Measurements from ENCODE around the gene SLC15A4. TPM values are rescaled to one million over a fixed set of nuclear protein-coding genes. Genes with fewer than 3 reads are reported as not detected.

SLC15A4 gene
- total and polyA plus RNA-seq, 4 donors: 11.7 to 42.4 (median 31.9) TPM

GRCh38 chr12:128743916-128744315 lies 79.8 kb downstream of the SLC15A4 start:
- 66 to 67% methylated on average over 7 of the region's 7 CpGs for WGBS, 2 donors
- no peak for ATAC-seq (ENCODE audit: insufficient read depth, low FRiP score)
- Histone ChIP-seq H3K27me3 (ENCODE audit: control insufficient read depth in 3 of 3, insufficient read depth in 3 of 3, low read length in 2 of 3) (peaks cover 0 to 3% (median 0%) of the 10 kb centered on the region in 3 donors), H3K9me3 (ENCODE audit: control insufficient read depth in 4 of 4, insufficient read depth in 3 of 4, low read length in 3 of 4) (peaks cover 0 to 4% (median 2%) of the 10 kb centered on the region in 4 donors), H3K27ac (ENCODE audit: low read depth in 1 of 2, low read length in 1 of 2) (no peak overlapping the region), H3K4me3 (no peak overlapping the region), H3K9ac (ENCODE audit: insufficient read depth in 1 of 2, low read length in 2 of 2) (no peak overlapping the region), H3K36me3 (ENCODE audit: control insufficient read depth in 4 of 4, insufficient read depth in 4 of 4, low read length in 4 of 4) (no peaks in the 10 kb centered on the region), H3K4me1 (ENCODE audit: control insufficient read depth in 5 of 5, insufficient read depth in 5 of 5, low read length in 5 of 5) (no peaks in the 10 kb centered on the region)
- no peak for DNase-seq
- no peak for TF ChIP-seq CTCF (IDR thresholded peaks at IDR 0.05; ENCODE audit: control extremely low read depth, extremely low read depth)

Other genes starting within 250 kb of the SLC15A4 start
- gene GLT1D1, start 29.5 kb upstream of the SLC15A4 start, total RNA-seq: 1 to 10 TPM; 1.5 to 7.0 TPM
- 10 to 100 TPM in 1 of 2 donors, under 1 TPM in 1; 0.39 to 25.4 TPM for gene GLT1D1, start 29.5 kb upstream of the SLC15A4 start, polyA plus RNA-seq

Measured in lung (tissue), 12 donors.